Caco-2 (cell line): ENCODE measurements around the gene PMAIP1. TPM values are rescaled to one million over a fixed set of nuclear protein-coding genes. Genes with fewer than 3 reads are reported as not detected.

Source experiments
- BruUV-seq: library from RNA; stranded (reverse); fragments of 400-500 nt; replicated peaks from 2 replicates; lab custom pipeline; 2021; lab: Mats Ljungman, UMichigan
- CTCF ChIA-PET: fragments of 300-600 bp; sonication (Branson Sonifier 250); formaldehyde crosslinking; loops from one replicate; lab custom pipeline; 2022; ENCODE audit warnings: antibody characterized with exemption; lab: Charles Lee
- POLR2A ChIA-PET: fragments of 300-600 bp; sonication (Branson Sonifier 250); formaldehyde crosslinking; loops from one replicate; lab custom pipeline; 2022; ENCODE audit warnings: antibody characterized with exemption; lab: Charles Lee
- DNase-seq, 2 experiments: peaks; one replicate each; pipeline versions ENCODE4 v3.0.0 to v3.0.0-alpha.2; 2020 to 2022
- H3K27me3 ChIP-seq: replicated peaks from 2 replicates; pipeline ENCODE4 v1.6.0; 2011; ENCODE audit warnings: low read length; ENCODE audit not compliant: control insufficient read depth, insufficient read depth
- H3K36me3 ChIP-seq: 2 replicates; pipeline ENCODE4 v1.5.1; 2011; ENCODE audit warnings: low read length; ENCODE audit not compliant: control insufficient read depth, insufficient read depth
- H3K4me1 ChIP-seq: fragments of 250-450 bp; sonication (Bioruptor Pico); 2 replicates; pipeline ENCODE4 v1.5.1; 2020; ENCODE audit warnings: mild to moderate bottlenecking
- H3K4me3 ChIP-seq: 2 replicates; pipeline ENCODE4 v1.5.1; 2011; ENCODE audit warnings: low read depth, mild to moderate bottlenecking, control low read depth, low read length
- H3K9me3 ChIP-seq: fragments of 250-450 bp; sonication (Bioruptor Pico); 2 replicates; pipeline ENCODE4 v1.5.1; 2020; ENCODE audit warnings: mild to moderate bottlenecking, moderate library complexity
- H3K27ac Mint-ChIP-seq: one replicate; pipeline ENCODE4 v1.8.0; 2022; ENCODE audit warnings: mixed read lengths; ENCODE audit not compliant: unreplicated experiment
- H3K27me3 Mint-ChIP-seq: one replicate; pipeline ENCODE4 v1.8.0; 2022; ENCODE audit warnings: mixed read lengths; ENCODE audit not compliant: insufficient read depth, unreplicated experiment
- H3K36me3 Mint-ChIP-seq: one replicate; pipeline ENCODE4 v1.8.0; 2022; ENCODE audit warnings: mild to moderate bottlenecking, mixed read lengths; ENCODE audit not compliant: insufficient read depth, unreplicated experiment
- H3K4me1 Mint-ChIP-seq: one replicate; pipeline ENCODE4 v1.8.0; 2022; ENCODE audit warnings: low read depth, mixed read lengths; ENCODE audit not compliant: unreplicated experiment
- H3K4me3 Mint-ChIP-seq: one replicate; pipeline ENCODE4 v1.8.0; 2022; ENCODE audit warnings: mild to moderate bottlenecking, moderate library complexity, mixed read lengths; ENCODE audit not compliant: unreplicated experiment
- H3K9me3 Mint-ChIP-seq: one replicate; pipeline ENCODE4 v1.8.0; 2022; ENCODE audit warnings: mixed read lengths; ENCODE audit not compliant: unreplicated experiment
- intact Hi-C: fragments of 100-400 bp; cut with micrococcal nuclease; formaldehyde crosslinking; loops from one replicate; pipeline ENCODE4 v1.10.0; 2022; ENCODE audit not compliant: unreplicated experiment
- total RNA-seq: library from RNA; stranded (reverse); gene quantifications from 2 replicates; pipeline ENCODE4 v1.2.3, GENCODE V29; 2022
- TF ChIP-seq, protein P1 (sequence below), 2 experiments: fragments of 200-600 bp in 1 of 2; IDR thresholded peaks; 1 replicate in 1 of 2; 2 replicates in 1 of 2; pipeline versions ENCODE4 v1.5.1 to v1.8.0; 2011 to 2022; ENCODE audit warnings: antibody characterized with exemption in 1 of 2, control low read depth in 1 of 2, inconsistent platforms in 1 of 2, low read depth in 1 of 2, low read length in 1 of 2, mild to moderate bottlenecking in 1 of 2, moderate library complexity in 1 of 2; ENCODE audit not compliant: insufficient read depth in 1 of 2, severe bottlenecking in 1 of 2, unreplicated experiment in 1 of 2

The PMAIP1 gene
- total RNA-seq, 1 experiment from 2014 or later = 2.3 TPM

DNA sequence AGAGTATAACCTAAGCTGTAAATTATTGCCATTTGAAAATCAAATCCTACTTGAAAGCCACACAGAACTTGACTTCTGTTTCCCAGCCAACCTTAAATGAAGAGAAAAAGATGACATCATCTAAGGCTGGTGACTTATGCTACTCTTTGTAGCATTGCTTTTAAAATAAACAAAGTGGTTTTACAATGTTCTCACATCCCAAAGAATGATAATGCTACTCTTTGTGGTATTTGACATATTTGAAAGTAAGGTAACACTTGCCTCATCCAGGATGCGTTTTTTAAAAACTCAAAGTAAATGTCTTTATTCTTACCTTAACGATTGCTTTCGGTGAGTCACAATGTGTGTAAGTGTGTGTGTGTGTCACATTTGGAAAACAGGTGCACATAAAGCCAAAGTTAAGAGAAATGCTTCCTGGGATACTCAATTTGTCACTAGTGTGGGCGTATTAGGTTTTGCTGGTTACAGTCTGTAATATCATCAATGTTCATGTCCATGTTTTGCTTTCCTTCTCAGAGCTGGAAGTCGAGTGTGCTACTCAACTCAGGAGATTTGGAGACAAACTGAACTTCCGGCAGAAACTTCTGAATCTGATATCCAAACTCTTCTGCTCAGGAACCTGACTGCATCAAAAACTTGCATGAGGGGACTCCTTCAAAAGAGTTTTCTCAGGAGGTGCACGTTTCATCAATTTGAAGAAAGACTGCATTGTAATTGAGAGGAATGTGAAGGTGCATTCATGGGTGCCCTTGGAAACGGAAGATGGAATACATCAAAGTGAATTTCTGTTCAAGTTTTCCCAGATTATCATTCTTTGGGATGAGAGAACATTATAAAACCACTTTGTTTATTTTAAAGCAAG, 2.6 kb downstream of the PMAIP1 start:
- Mint-ChIP-seq H3K4me1 (no peaks in the 10 kb centered on the region), H3K9me3 (no peaks in the 10 kb centered on the region), H3K4me3 (no peak overlapping the region), H3K27ac (no peak overlapping the region), H3K36me3 (no peaks in the 10 kb centered on the region), H3K27me3 (no peaks in the 10 kb centered on the region)
- Histone ChIP-seq H3K4me1 (no peaks in the 10 kb centered on the region), H3K4me3 (no peak overlapping the region), H3K36me3 (no peaks in the 10 kb centered on the region), H3K9me3 (no peaks in the 10 kb centered on the region), H3K27me3 (no peaks in the 10 kb centered on the region; the same call in 1 of the 2 replicates)
- TF ChIP-seq, protein P1, sequence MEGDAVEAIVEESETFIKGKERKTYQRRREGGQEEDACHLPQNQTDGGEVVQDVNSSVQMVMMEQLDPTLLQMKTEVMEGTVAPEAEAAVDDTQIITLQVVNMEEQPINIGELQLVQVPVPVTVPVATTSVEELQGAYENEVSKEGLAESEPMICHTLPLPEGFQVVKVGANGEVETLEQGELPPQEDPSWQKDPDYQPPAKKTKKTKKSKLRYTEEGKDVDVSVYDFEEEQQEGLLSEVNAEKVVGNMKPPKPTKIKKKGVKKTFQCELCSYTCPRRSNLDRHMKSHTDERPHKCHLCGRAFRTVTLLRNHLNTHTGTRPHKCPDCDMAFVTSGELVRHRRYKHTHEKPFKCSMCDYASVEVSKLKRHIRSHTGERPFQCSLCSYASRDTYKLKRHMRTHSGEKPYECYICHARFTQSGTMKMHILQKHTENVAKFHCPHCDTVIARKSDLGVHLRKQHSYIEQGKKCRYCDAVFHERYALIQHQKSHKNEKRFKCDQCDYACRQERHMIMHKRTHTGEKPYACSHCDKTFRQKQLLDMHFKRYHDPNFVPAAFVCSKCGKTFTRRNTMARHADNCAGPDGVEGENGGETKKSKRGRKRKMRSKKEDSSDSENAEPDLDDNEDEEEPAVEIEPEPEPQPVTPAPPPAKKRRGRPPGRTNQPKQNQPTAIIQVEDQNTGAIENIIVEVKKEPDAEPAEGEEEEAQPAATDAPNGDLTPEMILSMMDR (IDR thresholded peaks at IDR 0.05; ENCODE audit: insufficient read depth in 1 of 2, low read depth in 1 of 2, low read length in 1 of 2, severe bottlenecking in 1 of 2, unreplicated experiment in 1 of 2) = no peak
- ChIA-PET CTCF (no interaction called here), POLR2A (no interaction called here)
- no TSS peak for BruUV-seq
- intact Hi-C loops = no loop called here
- DNase-seq = no peak

DNA sequence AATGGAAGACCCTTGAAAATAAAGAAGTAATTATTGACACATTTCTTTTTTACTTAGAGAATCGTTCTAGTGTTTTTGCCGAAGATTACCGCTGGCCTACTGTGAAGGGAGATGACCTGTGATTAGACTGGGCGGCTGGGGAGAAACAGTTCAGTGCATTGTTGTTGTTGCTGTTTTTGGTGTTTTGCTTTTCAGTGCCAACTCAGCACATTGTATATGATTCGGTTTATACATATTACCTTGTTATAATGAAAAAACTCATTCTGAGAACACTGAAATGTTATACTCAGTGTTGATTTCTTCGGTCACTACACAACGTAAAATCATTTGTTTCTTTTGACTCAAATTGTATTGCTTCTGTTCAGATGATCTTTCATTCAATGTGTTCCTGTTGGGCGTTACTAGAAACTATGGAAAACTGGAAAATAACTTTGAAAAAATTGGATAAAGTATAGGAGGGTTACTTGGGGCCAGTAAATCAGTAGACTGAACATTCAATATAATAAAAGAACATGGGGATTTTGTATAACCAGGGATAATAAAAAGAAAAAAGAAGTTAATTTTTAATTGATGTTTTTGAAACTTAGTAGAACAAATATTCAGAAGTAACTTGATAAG, 3.3 kb downstream of the PMAIP1 start:
- TF ChIP-seq, protein P1 (IDR thresholded peaks at IDR 0.05; ENCODE audit: insufficient read depth in 1 of 2, low read depth in 1 of 2, low read length in 1 of 2, severe bottlenecking in 1 of 2, unreplicated experiment in 1 of 2) = no peak
- Mint-ChIP-seq H3K27me3 (no peaks in the 10 kb centered on the region), H3K4me1 (no peaks in the 10 kb centered on the region), H3K27ac (no peak overlapping the region), H3K9me3 (no peaks in the 10 kb centered on the region), H3K36me3 (no peaks in the 10 kb centered on the region), H3K4me3 (no peak overlapping the region)
- no peaks in the 10 kb centered on the region for H3K36me3 ChIP-seq
- no peak overlapping the region for H3K4me3 ChIP-seq
- H3K4me1 ChIP-seq = no peaks in the 10 kb centered on the region
- no peak for DNase-seq
- no TSS peak for BruUV-seq
- intact Hi-C loops = no loop called here
- POLR2A ChIA-PET = no interaction called here
- H3K27me3 ChIP-seq = no peaks in the 10 kb centered on the region; the same call in 1 of the 2 replicates
- CTCF ChIA-PET = no interaction called here
- H3K9me3 ChIP-seq = no peaks in the 10 kb centered on the region

DNA sequence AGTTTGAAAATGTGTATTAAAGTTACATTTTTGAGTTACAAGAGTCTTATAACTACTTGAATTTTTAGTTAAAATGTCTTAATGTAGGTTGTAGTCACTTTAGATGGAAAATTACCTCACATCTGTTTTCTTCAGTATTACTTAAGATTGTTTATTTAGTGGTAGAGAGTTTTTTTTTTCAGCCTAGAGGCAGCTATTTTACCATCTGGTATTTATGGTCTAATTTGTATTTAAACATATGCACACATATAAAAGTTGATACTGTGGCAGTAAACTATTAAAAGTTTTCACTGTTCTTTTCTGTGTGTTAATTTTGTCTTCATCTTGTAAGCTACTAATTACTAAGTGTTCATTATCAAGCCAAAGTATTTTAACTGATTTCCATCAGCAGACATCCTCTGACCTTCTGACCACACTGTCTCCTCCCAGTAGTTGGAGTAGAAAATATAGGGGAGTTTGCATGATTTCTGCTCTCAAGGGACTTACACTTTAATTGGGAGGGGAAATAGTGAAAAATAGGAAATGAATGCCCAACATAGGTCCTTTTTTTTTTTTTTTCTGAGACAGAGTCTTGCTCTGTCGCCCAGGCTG, 4.3 kb downstream of the PMAIP1 start:
- CTCF ChIA-PET = no interaction called here
- H3K27me3 Mint-ChIP-seq = no peaks in the 10 kb centered on the region
- no TSS peak for BruUV-seq
- no peak overlapping the region for H3K4me3 Mint-ChIP-seq
- intact Hi-C loops = no loop called here
- no peak overlapping the region for H3K4me3 ChIP-seq
- H3K9me3 Mint-ChIP-seq = no peaks in the 10 kb centered on the region
- POLR2A ChIA-PET = interaction anchor here (0.6 kb wide), 1 partner anchor 12 kb away, joined by 9 read pairs; no protein-coding TSS in a partner anchor
- no peaks in the 10 kb centered on the region for H3K9me3 ChIP-seq
- TF ChIP-seq, protein P1 (IDR thresholded peaks at IDR 0.05; ENCODE audit: insufficient read depth in 1 of 2, low read depth in 1 of 2, low read length in 1 of 2, severe bottlenecking in 1 of 2, unreplicated experiment in 1 of 2) = no peak
- DNase-seq = no peak
- no peak overlapping the region for H3K27ac Mint-ChIP-seq
- no peaks in the 10 kb centered on the region for H3K36me3 Mint-ChIP-seq
- H3K4me1 ChIP-seq = no peaks in the 10 kb centered on the region
- no peaks in the 10 kb centered on the region for H3K36me3 ChIP-seq
- no peaks in the 10 kb centered on the region for H3K4me1 Mint-ChIP-seq
- H3K27me3 ChIP-seq = no peaks in the 10 kb centered on the region; the same call in 1 of the 2 replicates
